ENCODE measurements around the gene HS1BP3.

Gene HS1BP3

GRCh38 chr2:20596193-20596972 lies 54.5 kb downstream of the HS1BP3 start:
- in situ Hi-C loops (cut with MboI; ENCODE audit: low sequenced_read_pairs): no loop called here
- Histone ChIP-seq H3K36me3 (replicated peaks) (no peaks in the 10 kb centered on the region), H3K27me3 (ENCODE audit: low read depth) (no peaks in the 10 kb centered on the region), H3K4me1 (peaks cover 22% of the 10 kb centered on the region), H3K4me3 (no peak overlapping the region), H3K9me3 (no peaks in the 10 kb centered on the region)
- DNase-seq (ENCODE audit: low spot score in 2 of 2): peak; percentile 47 to 70

- no peaks in the 10 kb centered on the region for H3K9me3 ChIP-seq
- in situ Hi-C loops (cut with MboI; ENCODE audit: low sequenced_read_pairs): no loop called here
- H3K4me1 ChIP-seq: peaks cover 22% of the 10 kb centered on the region
- no peaks in the 10 kb centered on the region for H3K27me3 ChIP-seq (ENCODE audit: low read depth)
- no peak for DNase-seq (ENCODE audit: low spot score in 2 of 2)
- no peaks in the 10 kb centered on the region for H3K36me3 ChIP-seq (replicated peaks)
- H3K4me3 ChIP-seq: no peak overlapping the region
Measured at GRCh38 chr2:20595439-20596192, 55.3 kb downstream of the HS1BP3 start.

- in situ Hi-C loops (cut with MboI; ENCODE audit: low sequenced_read_pairs): no loop called here
- Histone ChIP-seq H3K36me3 (replicated peaks) (no peaks in the 10 kb centered on the region), H3K4me1 (peaks cover 16% of the 10 kb centered on the region), H3K4me3 (no peak overlapping the region), H3K27me3 (ENCODE audit: low read depth) (no peaks in the 10 kb centered on the region), H3K9me3 (no peaks in the 10 kb centered on the region)
- no peak for DNase-seq (ENCODE audit: low spot score in 2 of 2)
Measured at GRCh38 chr2:20594957-20595356, 55.9 kb downstream of the HS1BP3 start.

- H3K27me3 ChIP-seq (ENCODE audit: low read depth): no peaks in the 10 kb centered on the region
- no peak for DNase-seq (ENCODE audit: low spot score in 2 of 2)
- peaks cover 12% of the 10 kb centered on the region for H3K4me1 ChIP-seq
- no peaks in the 10 kb centered on the region for H3K36me3 ChIP-seq (replicated peaks)
- in situ Hi-C loops (cut with MboI; ENCODE audit: low sequenced_read_pairs): no loop called here
- no peak overlapping the region for H3K4me3 ChIP-seq
- no peaks in the 10 kb centered on the region for H3K9me3 ChIP-seq
Measured at GRCh38 chr2:20594048-20594750, 56.7 kb downstream of the HS1BP3 start.

GRCh38 chr2:20593072-20594034 lies 57.5 kb downstream of the HS1BP3 start:
- H3K9me3 ChIP-seq: no peaks in the 10 kb centered on the region
- H3K27me3 ChIP-seq (ENCODE audit: low read depth): no peaks in the 10 kb centered on the region
- no peak overlapping the region for H3K4me3 ChIP-seq
- no peak for DNase-seq (ENCODE audit: low spot score in 2 of 2)
- no peaks in the 10 kb centered on the region for H3K36me3 ChIP-seq (replicated peaks)
- peaks cover 12% of the 10 kb centered on the region for H3K4me1 ChIP-seq
- in situ Hi-C loops (cut with MboI; ENCODE audit: low sequenced_read_pairs): no loop called here

GRCh38 chr2:20592106-20593071 lies 58.5 kb downstream of the HS1BP3 start:
- Histone ChIP-seq H3K4me1 (peaks cover 12% of the 10 kb centered on the region), H3K4me3 (no peak overlapping the region), H3K36me3 (replicated peaks) (no peaks in the 10 kb centered on the region), H3K27me3 (ENCODE audit: low read depth) (no peaks in the 10 kb centered on the region), H3K9me3 (no peaks in the 10 kb centered on the region)
- in situ Hi-C loops (cut with MboI; ENCODE audit: low sequenced_read_pairs): no loop called here
- DNase-seq (ENCODE audit: low spot score in 2 of 2): no peak

GRCh38 chr2:20590704-20591515 lies 60.0 kb downstream of the HS1BP3 start:
- in situ Hi-C loops (cut with MboI; ENCODE audit: low sequenced_read_pairs): no loop called here
- DNase-seq (ENCODE audit: low spot score in 2 of 2): no peak
- no peaks in the 10 kb centered on the region for H3K36me3 ChIP-seq (replicated peaks)

GRCh38 chr2:20589975-20590703 lies 60.8 kb downstream of the HS1BP3 start:
- Histone ChIP-seq H3K9me3 (no peaks in the 10 kb centered on the region), H3K4me3 (no peak overlapping the region), H3K36me3 (replicated peaks) (no peaks in the 10 kb centered on the region), H3K4me1 (peaks cover 2% of the 10 kb centered on the region), H3K27me3 (ENCODE audit: low read depth) (no peaks in the 10 kb centered on the region)
- in situ Hi-C loops (cut with MboI; ENCODE audit: low sequenced_read_pairs): no loop called here
- no peak for DNase-seq (ENCODE audit: low spot score in 2 of 2)

More at GRCh38 chr2:20590704-20591515, 60.0 kb downstream of the HS1BP3 start:
- H3K4me1 ChIP-seq: peaks cover 3% of the 10 kb centered on the region
- no peak overlapping the region for H3K4me3 ChIP-seq
- no peaks in the 10 kb centered on the region for H3K27me3 ChIP-seq (ENCODE audit: low read depth)
- no peaks in the 10 kb centered on the region for H3K9me3 ChIP-seq

GRCh38 chr2:20588918-20589871 lies 61.7 kb downstream of the HS1BP3 start:
- DNase-seq (ENCODE audit: low spot score in 2 of 2): no peak
- in situ Hi-C loops (cut with MboI; ENCODE audit: low sequenced_read_pairs): no loop called here
- H3K4me1 ChIP-seq: peaks cover 12% of the 10 kb centered on the region
- no peaks in the 10 kb centered on the region for H3K9me3 ChIP-seq
- H3K36me3 ChIP-seq (replicated peaks): no peaks in the 10 kb centered on the region
- H3K27me3 ChIP-seq (ENCODE audit: low read depth): no peaks in the 10 kb centered on the region
- H3K4me3 ChIP-seq: no peak overlapping the region

- H3K4me3 ChIP-seq: no peak overlapping the region
Measured at GRCh38 chr2:20585710-20586594, 64.9 kb downstream of the HS1BP3 start.

More at GRCh38 chr2:20585710-20586594, 64.9 kb downstream of the HS1BP3 start:
- H3K4me1 ChIP-seq: peaks cover 15% of the 10 kb centered on the region
- no peaks in the 10 kb centered on the region for H3K27me3 ChIP-seq (ENCODE audit: low read depth)
- in situ Hi-C loops (cut with MboI; ENCODE audit: low sequenced_read_pairs): no loop called here
- no peaks in the 10 kb centered on the region for H3K36me3 ChIP-seq (replicated peaks)
- DNase-seq (ENCODE audit: low spot score in 2 of 2): no peak
- H3K9me3 ChIP-seq: no peaks in the 10 kb centered on the region; the same call in 1 of the 2 replicates

All from HAP-1 (cell line).